Natural killer cell (primary cell): Measurements from ENCODE around the gene PDILT. TPM values are rescaled to one million over a fixed set of nuclear protein-coding genes. Genes with fewer than 3 reads are reported as not detected.
"Not testable (repeated sequence)": the region's sequence is repeated elsewhere in the genome, so short reads cannot be mapped to it uniquely, and the experiment has no call there.

ENCODE experiments used
- ATAC-seq, 3 donors: fragments of 150-1000 bp in 2 of 3; fragments of 200-7000 bp in 1 of 3; cut with Tn5 transposase; 1 replicate in 1 of 3; 2 replicates in 2 of 3; pipeline ENCODE4 v1.10.0; 2021; ENCODE audit warnings: mild to moderate bottlenecking in 2 of 3, moderate library complexity in 2 of 3
- DNase-seq, 2 donors: peaks; one replicate each; pipeline versions ENCODE4 v3.0.0 to v3.0.0-alpha.2; 2013 to 2021; ENCODE audit warnings: mixed read lengths in 1 of 2
- H3K27ac ChIP-seq: one replicate; pipeline ENCODE4 v1.5.1; 2013; ENCODE audit warnings: mild to moderate bottlenecking, low read length
- H3K27me3 ChIP-seq: one replicate; pipeline ENCODE4 v1.6.1; 2013; ENCODE audit warnings: low read length; ENCODE audit not compliant: control insufficient read depth, insufficient read depth
- H3K36me3 ChIP-seq: one replicate; pipeline ENCODE4 v1.6.1; 2013; ENCODE audit warnings: low read length; ENCODE audit not compliant: control insufficient read depth, insufficient read depth
- H3K4me1 ChIP-seq: one replicate; pipeline ENCODE4 v1.6.1; 2013; ENCODE audit warnings: low read length; ENCODE audit not compliant: control insufficient read depth, insufficient read depth
- H3K4me3 ChIP-seq: one replicate; pipeline ENCODE4 v1.5.1; 2013; ENCODE audit warnings: low read length
- H3K9me3 ChIP-seq: one replicate; pipeline ENCODE4 v1.6.1; 2013; ENCODE audit warnings: low read length; ENCODE audit not compliant: control insufficient read depth, insufficient read depth
- H3K27ac Mint-ChIP-seq, 2 donors: one replicate each; pipeline ENCODE4 v1.8.0; 2022; ENCODE audit warnings: mild to moderate bottlenecking in 2 of 2, mixed read lengths in 2 of 2, moderate library complexity in 1 of 2
- H3K27me3 Mint-ChIP-seq, 2 donors: one replicate each; pipeline ENCODE4 v1.8.0; 2022; ENCODE audit warnings: low read depth in 2 of 2, mixed read lengths in 2 of 2
- H3K36me3 Mint-ChIP-seq: one replicate; pipeline ENCODE4 v1.8.0; 2022; ENCODE audit warnings: mixed read lengths
- H3K4me1 Mint-ChIP-seq, 2 donors: one replicate each; pipeline ENCODE4 v1.8.0; 2022; ENCODE audit warnings: mixed read lengths in 2 of 2
- H3K4me3 Mint-ChIP-seq: one replicate; pipeline ENCODE4 v1.8.0; 2022; ENCODE audit warnings: mild to moderate bottlenecking, moderate library complexity, mixed read lengths
- H3K9me3 Mint-ChIP-seq, 2 donors: one replicate each; pipeline ENCODE4 v1.8.0; 2022; ENCODE audit warnings: mixed read lengths in 2 of 2
- CTCF ChIP-seq: fragments of 200-600 bp; IDR thresholded peaks from one replicate; pipeline ENCODE4 v1.8.0; 2022; ENCODE audit warnings: antibody characterized with exemption
- WGBS: methylation state at CpG from one replicate; pipeline ENCODE4 v1.1.7; 2013; ENCODE audit warnings: missing lambda C conversion rate; ENCODE audit not compliant: insufficient coverage; 5-methylcytosine and 5-hydroxymethylcytosine counted together
- intact Hi-C: fragments of 100-400 bp; cut with micrococcal nuclease; formaldehyde crosslinking; loops from one replicate; pipeline ENCODE4 v1.14.2; 2022
- total RNA-seq, 4 donors: library from RNA; stranded (reverse); fragments of 120-200 nt in 1 of 4; gene quantifications; one replicate each; pipeline versions ENCODE4 v1.2.3 to v1.2.4, GENCODE V29; 2013 to 2022

PDILT gene
- total RNA-seq = not detected
- total RNA-seq (2013) = not detected

- H3K9me3 ChIP-seq = no peaks in the 10 kb centered on the region
- intact Hi-C loops = no loop called here
- H3K27me3 Mint-ChIP-seq = no peaks in the 10 kb centered on the region
- no peak within 1 kb of the TSS for H3K27ac ChIP-seq
- ATAC-seq (no peak), DNase-seq (no peak)
- no peaks in the 10 kb centered on the region for H3K4me1 Mint-ChIP-seq
- H3K4me3 ChIP-seq = no peak within 1 kb of the TSS
- H3K9me3 Mint-ChIP-seq = no peaks in the 10 kb centered on the region
- no peaks in the 10 kb centered on the region for H3K36me3 Mint-ChIP-seq
- no peaks in the 10 kb centered on the region for H3K36me3 ChIP-seq
- H3K4me3 Mint-ChIP-seq = no peak within 1 kb of the TSS
- H3K4me1 ChIP-seq = no peaks in the 10 kb centered on the region
- no peaks in the 10 kb centered on the region for H3K27me3 ChIP-seq
- WGBS = 94% methylated on average over 2 of the region's 2 CpGs
- TF ChIP-seq CTCF = no peak
- no peak within 1 kb of the TSS for H3K27ac Mint-ChIP-seq
Observed at GRCh38 chr16:20404637-20405036, at the start of gene PDILT. PDILT (minus strand) TSS chr16:20404737; CDS start chr16:20399300, 5,437 bp downstream.

DNA sequence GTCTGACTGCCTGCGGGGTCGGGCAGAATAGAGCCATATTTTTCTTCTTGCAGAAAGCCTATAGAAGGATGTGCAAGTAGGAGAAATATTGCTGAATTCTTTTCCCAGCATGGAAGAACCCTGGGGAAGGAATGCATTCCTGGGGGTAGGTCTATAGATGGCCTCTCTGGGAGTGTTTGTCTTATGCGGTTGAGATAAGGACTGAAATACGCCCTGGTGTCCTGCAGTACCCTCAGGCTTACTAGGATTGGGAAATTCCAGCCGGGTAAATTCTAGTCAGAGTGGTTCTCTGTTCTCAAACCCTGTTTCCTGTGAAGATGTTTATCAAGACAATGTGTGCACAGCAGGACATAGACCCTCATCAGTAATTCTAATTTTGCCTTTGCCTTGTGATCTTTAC lies 49.1 kb upstream of the PDILT start:
- H3K27me3 Mint-ChIP-seq, H3K36me3 Mint-ChIP-seq, ATAC-seq, DNase-seq, intact Hi-C loops, H3K4me1 Mint-ChIP-seq, H3K27ac Mint-ChIP-seq, H3K9me3 ChIP-seq, H3K36me3 ChIP-seq, H3K4me3 Mint-ChIP-seq, H3K4me3 ChIP-seq, H3K9me3 Mint-ChIP-seq, H3K27ac ChIP-seq, H3K4me1 ChIP-seq, H3K27me3 ChIP-seq: not testable (repeated sequence)
- no CpG with 5 or more reads among the region's 5 CpGs for WGBS

GRCh38 chr16:20451364-20451763 lies 46.8 kb upstream of the PDILT start, which contains the start of gene ACSM2A:
ACSM2A (plus strand) TSS chr16:20451521; CDS start chr16:20460115, 8,594 bp downstream.
- ATAC-seq, H3K4me1 ChIP-seq, H3K4me3 Mint-ChIP-seq, H3K4me1 Mint-ChIP-seq, H3K27me3 ChIP-seq, H3K4me3 ChIP-seq, H3K27ac Mint-ChIP-seq, H3K9me3 ChIP-seq, intact Hi-C loops, H3K27ac ChIP-seq, H3K36me3 ChIP-seq, H3K9me3 Mint-ChIP-seq, H3K27me3 Mint-ChIP-seq, DNase-seq, H3K36me3 Mint-ChIP-seq: not testable (repeated sequence)
- WGBS = no CpG with 5 or more reads among the region's 1 CpG

- H3K9me3 Mint-ChIP-seq, H3K36me3 Mint-ChIP-seq, H3K27ac ChIP-seq, H3K27me3 ChIP-seq, H3K4me1 Mint-ChIP-seq, ATAC-seq, H3K9me3 ChIP-seq, H3K4me1 ChIP-seq, H3K4me3 ChIP-seq, intact Hi-C loops, H3K27me3 Mint-ChIP-seq, DNase-seq, H3K4me3 Mint-ChIP-seq, H3K27ac Mint-ChIP-seq, H3K36me3 ChIP-seq: not testable (repeated sequence)
- no CpG with 5 or more reads among the region's 3 CpGs for WGBS
Observed at GRCh38 chr16:20446652-20447393, 42.3 kb upstream of the PDILT start.

DNA sequence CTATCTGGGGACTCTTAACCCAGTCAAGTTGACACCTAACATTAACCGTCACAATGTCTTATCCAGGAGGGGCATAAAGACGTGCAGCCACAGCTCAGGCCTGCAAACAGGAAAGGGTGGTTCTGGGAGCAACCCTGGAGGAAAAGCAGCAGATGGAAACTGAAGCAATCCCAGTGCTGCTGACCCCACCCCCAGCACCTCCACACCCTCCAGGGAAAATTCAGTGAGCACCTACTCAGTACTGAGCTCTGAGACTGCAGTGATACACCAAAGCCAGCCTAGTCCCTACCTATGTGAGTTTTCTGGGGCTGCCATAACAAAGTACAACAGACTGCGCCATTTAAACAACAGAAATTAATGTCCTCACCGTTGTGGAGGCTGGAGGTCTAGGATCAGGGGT lies 37.3 kb upstream of the PDILT start:
- H3K4me3 Mint-ChIP-seq, H3K27me3 ChIP-seq, intact Hi-C loops, H3K36me3 ChIP-seq, H3K9me3 ChIP-seq, H3K4me1 ChIP-seq, H3K27ac Mint-ChIP-seq, H3K4me1 Mint-ChIP-seq, H3K27me3 Mint-ChIP-seq, H3K36me3 Mint-ChIP-seq, DNase-seq, H3K4me3 ChIP-seq, H3K9me3 Mint-ChIP-seq, H3K27ac ChIP-seq, ATAC-seq: not testable (repeated sequence)
- 100% methylated on average over 1 of the region's 4 CpGs for WGBS
